ENCODE measurements around the gene CBR4.

CBR4 gene

GRCh38 chr4:168945291-168945690 lies 64.8 kb downstream of the CBR4 start:
- no peak overlapping the region for H2AFZ ChIP-seq (ENCODE audit: low read depth, low read length)
- H3K27me3 ChIP-seq (ENCODE audit: insufficient read depth, low read length), result no peaks in the 10 kb centered on the region
- no peaks in the 10 kb centered on the region for H3K36me3 ChIP-seq (ENCODE audit: insufficient read depth, low read length)
- no peaks in the 10 kb centered on the region for H3K9me3 ChIP-seq (ENCODE audit: low read length)
- no peak overlapping the region for H3K4me3 ChIP-seq (ENCODE audit: low read length)
- peaks cover 8% of the 10 kb centered on the region for H3K4me1 ChIP-seq (ENCODE audit: insufficient read depth, low read length)

DNA sequence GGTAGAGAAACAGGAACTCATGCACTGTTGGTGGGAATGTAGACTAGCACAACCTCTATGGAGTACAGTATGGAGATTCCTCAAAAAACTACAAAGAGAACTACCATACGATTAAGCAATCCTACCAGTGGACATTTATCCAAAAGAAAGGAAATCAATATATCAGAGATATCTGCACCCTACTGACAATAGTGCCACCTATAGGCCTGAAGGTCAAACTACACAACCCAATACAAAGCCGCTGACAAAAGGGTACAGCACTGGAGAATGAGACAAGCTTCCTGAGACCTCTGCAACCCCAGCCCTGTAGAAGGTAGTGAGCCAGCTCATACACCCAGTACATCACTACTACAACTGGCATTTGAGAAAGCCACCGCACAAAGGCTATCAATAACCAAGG lies 67.1 kb downstream of the CBR4 start:
- Histone ChIP-seq H3K4me1 (ENCODE audit: insufficient read depth, low read length) (peaks cover 8% of the 10 kb centered on the region), H2AFZ (ENCODE audit: low read depth, low read length) (no peak overlapping the region), H3K27me3 (ENCODE audit: insufficient read depth, low read length) (no peaks in the 10 kb centered on the region), H3K9me3 (ENCODE audit: low read length) (no peaks in the 10 kb centered on the region), H3K4me3 (ENCODE audit: low read length) (no peak overlapping the region), H3K36me3 (ENCODE audit: insufficient read depth, low read length) (no peaks in the 10 kb centered on the region)

Measured in neuron (in vitro differentiated cells).